ENCODE measurements around the gene PRICKLE2. TPM values are rescaled to one million over a fixed set of nuclear protein-coding genes. Genes with fewer than 3 reads are reported as not detected.

PRICKLE2 gene
- total RNA-seq, 1 experiment from 2014 or later, result 9.6 TPM

DNA sequence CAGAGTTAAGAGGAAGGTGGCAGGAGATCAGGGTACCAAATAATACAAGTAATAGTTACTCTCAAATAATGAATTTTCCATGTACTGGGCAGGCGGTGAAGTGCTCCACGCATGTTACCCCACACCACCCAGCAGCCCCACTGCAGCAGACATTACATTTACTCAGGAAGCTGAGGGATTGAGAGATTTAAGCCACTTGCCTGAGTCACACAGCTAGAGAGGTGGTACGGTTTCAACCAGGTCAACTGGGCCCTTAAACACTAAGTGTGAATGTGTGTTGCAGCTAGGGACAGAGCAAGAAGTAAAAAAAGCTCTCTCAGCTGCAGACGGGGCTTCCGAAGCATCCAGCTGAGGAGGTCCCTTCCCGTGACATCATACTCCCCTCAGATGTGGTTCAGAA lies 91.3 kb downstream of the PRICKLE2 start:
- ChIA-PET CTCF (interaction anchor here (0.6 kb wide), 1 partner anchor 17 kb away, joined by 3 read pairs; no protein-coding TSS in a partner anchor), POLR2A (interaction anchor here (0.6 kb wide), 1 partner anchor 17 kb away, joined by 4 read pairs; no protein-coding TSS in a partner anchor)
- Mint-ChIP-seq H3K27me3 (ENCODE audit: insufficient read depth, unreplicated experiment) (no peaks in the 10 kb centered on the region), H3K27ac (ENCODE audit: low read depth, unreplicated experiment) (no peak overlapping the region), H3K9me3 (ENCODE audit: unreplicated experiment) (no peaks in the 10 kb centered on the region), H3K36me3 (ENCODE audit: insufficient read depth, unreplicated experiment) (no peaks in the 10 kb centered on the region), H3K4me3 (ENCODE audit: unreplicated experiment) (no peak overlapping the region), H3K4me1 (ENCODE audit: insufficient read depth, unreplicated experiment) (peaks cover 7% of the 10 kb centered on the region)
- no TSS peak for BruUV-seq (replicated peaks)
- intact Hi-C loops (cut with micrococcal nuclease), result no loop called here
- DNase-seq (ENCODE audit: unreplicated experiment), result no peak
- TF ChIP-seq, protein P1, sequence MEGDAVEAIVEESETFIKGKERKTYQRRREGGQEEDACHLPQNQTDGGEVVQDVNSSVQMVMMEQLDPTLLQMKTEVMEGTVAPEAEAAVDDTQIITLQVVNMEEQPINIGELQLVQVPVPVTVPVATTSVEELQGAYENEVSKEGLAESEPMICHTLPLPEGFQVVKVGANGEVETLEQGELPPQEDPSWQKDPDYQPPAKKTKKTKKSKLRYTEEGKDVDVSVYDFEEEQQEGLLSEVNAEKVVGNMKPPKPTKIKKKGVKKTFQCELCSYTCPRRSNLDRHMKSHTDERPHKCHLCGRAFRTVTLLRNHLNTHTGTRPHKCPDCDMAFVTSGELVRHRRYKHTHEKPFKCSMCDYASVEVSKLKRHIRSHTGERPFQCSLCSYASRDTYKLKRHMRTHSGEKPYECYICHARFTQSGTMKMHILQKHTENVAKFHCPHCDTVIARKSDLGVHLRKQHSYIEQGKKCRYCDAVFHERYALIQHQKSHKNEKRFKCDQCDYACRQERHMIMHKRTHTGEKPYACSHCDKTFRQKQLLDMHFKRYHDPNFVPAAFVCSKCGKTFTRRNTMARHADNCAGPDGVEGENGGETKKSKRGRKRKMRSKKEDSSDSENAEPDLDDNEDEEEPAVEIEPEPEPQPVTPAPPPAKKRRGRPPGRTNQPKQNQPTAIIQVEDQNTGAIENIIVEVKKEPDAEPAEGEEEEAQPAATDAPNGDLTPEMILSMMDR (IDR thresholded peaks at IDR 0.05; ENCODE audit: unreplicated experiment), result no peak

DNA sequence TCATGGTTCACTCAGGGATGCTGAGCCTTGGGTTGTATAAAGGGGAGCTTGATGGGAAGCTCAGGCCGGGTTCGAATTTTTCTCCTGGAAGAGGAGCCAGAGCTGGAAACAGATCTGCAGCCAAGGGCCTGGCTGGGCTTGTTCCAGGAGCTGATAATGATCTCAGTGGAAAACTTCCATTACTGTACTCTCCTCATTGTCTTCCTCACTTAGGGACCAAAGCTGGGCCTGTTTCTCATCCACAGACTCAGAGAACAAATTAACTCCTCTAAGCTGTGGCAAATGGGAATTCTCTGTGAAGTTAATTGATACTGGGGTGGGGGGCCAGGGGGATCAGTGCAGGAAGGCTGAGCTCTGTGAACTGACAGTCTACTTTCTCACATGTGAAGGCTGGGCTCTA lies 92.0 kb downstream of the PRICKLE2 start:
- peaks cover 6% of the 10 kb centered on the region for H3K4me1 Mint-ChIP-seq (ENCODE audit: insufficient read depth, unreplicated experiment)
- TF ChIP-seq, protein P1 (IDR thresholded peaks at IDR 0.05; ENCODE audit: unreplicated experiment), result no peak
- H3K9me3 Mint-ChIP-seq (ENCODE audit: unreplicated experiment), result no peaks in the 10 kb centered on the region
- H3K36me3 Mint-ChIP-seq (ENCODE audit: insufficient read depth, unreplicated experiment), result no peaks in the 10 kb centered on the region
- H3K27ac Mint-ChIP-seq (ENCODE audit: low read depth, unreplicated experiment), result no peak overlapping the region
- no peaks in the 10 kb centered on the region for H3K27me3 Mint-ChIP-seq (ENCODE audit: insufficient read depth, unreplicated experiment)
- ChIA-PET CTCF (no interaction called here), POLR2A (no interaction called here)
- no peak for DNase-seq (ENCODE audit: unreplicated experiment)
- intact Hi-C loops (cut with micrococcal nuclease), result no loop called here
- BruUV-seq (replicated peaks), result no TSS peak
- H3K4me3 Mint-ChIP-seq (ENCODE audit: unreplicated experiment), result no peak overlapping the region

DNA sequence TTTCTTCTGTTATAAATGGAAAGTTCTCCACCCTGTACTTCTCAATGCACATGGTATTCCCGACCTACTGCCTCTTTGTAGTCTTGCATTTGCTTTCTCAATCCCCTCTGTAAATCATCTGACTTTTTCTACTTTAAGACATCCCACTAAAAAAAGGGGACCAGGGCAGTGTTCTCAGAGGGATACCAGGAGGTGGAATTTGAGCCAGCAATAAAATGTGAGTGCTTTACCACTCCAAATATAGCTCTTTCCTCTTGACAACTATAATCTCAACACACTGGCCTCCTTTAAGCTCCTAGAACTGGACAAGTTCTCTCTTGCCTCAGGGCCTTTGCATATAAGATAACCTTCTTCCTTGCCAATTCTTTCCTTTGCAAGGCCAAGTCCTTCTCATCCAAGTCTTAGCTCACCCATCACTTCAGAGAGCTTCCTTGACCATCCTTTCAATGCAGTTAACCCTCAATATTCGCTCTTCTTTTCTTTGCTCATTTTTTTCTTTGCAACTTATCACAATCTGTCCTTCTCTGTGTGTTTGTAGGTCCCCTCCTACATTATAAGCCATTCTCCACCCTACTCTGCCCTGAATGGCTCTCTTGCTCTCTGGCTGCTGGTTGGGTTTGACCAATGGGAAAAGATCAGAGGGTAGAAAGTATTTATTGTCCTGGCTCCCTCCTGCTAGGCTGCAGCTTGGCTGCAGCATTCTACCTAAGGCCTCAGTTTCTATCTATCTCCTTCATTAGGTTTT lies 93.4 kb downstream of the PRICKLE2 start:
- H3K27ac Mint-ChIP-seq (ENCODE audit: low read depth, unreplicated experiment), result no peak overlapping the region
- BruUV-seq (replicated peaks), result no TSS peak
- POLR2A ChIA-PET, result interaction anchor here (0.6 to 1.1 kb wide), 2 partner anchors 56 to 299 kb away, joined by 3 read pairs; no protein-coding TSS in a partner anchor
- H3K36me3 Mint-ChIP-seq (ENCODE audit: insufficient read depth, unreplicated experiment), result no peaks in the 10 kb centered on the region
- DNase-seq (ENCODE audit: unreplicated experiment), result no peak
- H3K4me3 Mint-ChIP-seq (ENCODE audit: unreplicated experiment), result no peak overlapping the region
- H3K9me3 Mint-ChIP-seq (ENCODE audit: unreplicated experiment), result no peaks in the 10 kb centered on the region
- TF ChIP-seq, protein P1 (IDR thresholded peaks at IDR 0.05; ENCODE audit: unreplicated experiment), result no peak
- intact Hi-C loops (cut with micrococcal nuclease), result no loop called here
- peaks cover 6% of the 10 kb centered on the region for H3K4me1 Mint-ChIP-seq (ENCODE audit: insufficient read depth, unreplicated experiment)
- CTCF ChIA-PET, result interaction anchor here (1.0 to 1.5 kb wide), 2 partner anchors 9 to 108 kb away, joined by 3 to 5 read pairs; no protein-coding TSS in a partner anchor
- H3K27me3 Mint-ChIP-seq (ENCODE audit: insufficient read depth, unreplicated experiment), result no peaks in the 10 kb centered on the region

DNA sequence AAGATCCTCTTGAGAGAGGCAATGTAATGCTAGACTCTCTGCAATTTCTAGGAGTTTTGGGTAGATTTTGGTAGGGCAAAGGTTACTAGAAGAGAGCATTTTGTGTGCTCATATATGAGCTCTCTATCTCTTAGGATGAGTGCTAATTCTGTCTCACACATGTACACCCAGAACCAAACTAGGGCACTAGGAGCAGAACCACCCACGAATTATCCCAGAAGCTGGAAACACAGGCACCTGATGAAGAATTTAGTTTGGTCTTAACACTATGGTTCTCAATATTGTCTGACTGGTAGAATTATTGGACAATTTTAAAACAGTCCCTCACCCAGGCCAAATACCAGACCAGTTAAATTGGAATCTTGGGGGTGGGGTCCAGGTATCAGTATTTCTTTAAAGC lies 94.8 kb downstream of the PRICKLE2 start:
- ChIA-PET CTCF (no interaction called here), POLR2A (no interaction called here)
- TF ChIP-seq, protein P1 (IDR thresholded peaks at IDR 0.05; ENCODE audit: unreplicated experiment), result no peak
- H3K27me3 Mint-ChIP-seq (ENCODE audit: insufficient read depth, unreplicated experiment), result no peaks in the 10 kb centered on the region
- no peak for DNase-seq (ENCODE audit: unreplicated experiment)
- BruUV-seq (replicated peaks), result no TSS peak
- H3K4me1 Mint-ChIP-seq (ENCODE audit: insufficient read depth, unreplicated experiment), result peaks cover 6% of the 10 kb centered on the region
- no peak overlapping the region for H3K4me3 Mint-ChIP-seq (ENCODE audit: unreplicated experiment)
- intact Hi-C loops (cut with micrococcal nuclease), result no loop called here
- H3K27ac Mint-ChIP-seq (ENCODE audit: low read depth, unreplicated experiment), result no peak overlapping the region
- H3K9me3 Mint-ChIP-seq (ENCODE audit: unreplicated experiment), result no peaks in the 10 kb centered on the region
- H3K36me3 Mint-ChIP-seq (ENCODE audit: insufficient read depth, unreplicated experiment), result no peaks in the 10 kb centered on the region

Data from MCF 10A (cell line).